DMS153 (cell line): Measurements from ENCODE around the gene ATRIP.

ENCODE experiments used
- DNase-seq: peaks from one replicate; lab custom pipeline; 2025; lab: John Stamatoyannopoulos, UW

Gene ATRIP

DNA sequence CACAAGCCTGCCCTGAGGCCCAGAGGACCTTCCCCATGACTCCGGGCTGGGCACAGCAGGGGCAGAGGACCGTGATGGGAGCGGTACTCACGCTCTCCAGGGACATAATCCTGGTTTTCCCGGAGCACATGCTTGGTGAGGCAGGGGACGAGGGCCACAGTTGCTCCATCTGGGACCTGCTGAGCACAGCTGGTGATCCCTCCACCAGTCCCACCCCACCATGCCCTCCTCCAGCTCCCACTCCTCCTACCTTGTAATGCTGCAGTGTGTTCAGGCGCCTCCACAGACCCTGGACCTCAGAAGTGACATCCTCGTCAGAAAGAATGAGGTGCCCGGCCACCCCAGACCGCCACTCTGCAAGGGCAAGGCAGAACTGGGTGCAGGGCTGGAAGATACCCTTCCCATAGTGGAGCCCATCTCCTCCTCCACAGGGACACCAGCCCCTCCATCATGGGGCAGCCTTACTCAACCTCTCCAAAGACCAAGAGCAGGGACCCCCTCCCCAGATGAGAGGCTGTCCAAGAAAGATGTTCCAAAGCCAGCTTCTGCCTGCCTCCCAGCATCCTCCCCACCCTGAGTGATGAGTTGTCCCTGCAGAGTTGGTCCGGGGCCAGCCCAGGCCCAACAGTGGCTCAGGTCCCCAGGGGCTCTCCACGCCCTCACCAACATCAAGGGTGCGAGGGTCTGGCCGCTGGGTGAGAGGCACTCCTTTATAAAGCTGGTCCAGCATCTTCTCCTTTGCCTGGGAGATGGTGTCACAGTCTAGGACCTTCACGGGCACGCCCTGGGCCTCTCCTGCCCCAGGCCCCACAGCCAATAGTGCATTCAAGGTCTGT lies 36.1 kb upstream of the ATRIP start:
- DNase-seq: no peak

DNA sequence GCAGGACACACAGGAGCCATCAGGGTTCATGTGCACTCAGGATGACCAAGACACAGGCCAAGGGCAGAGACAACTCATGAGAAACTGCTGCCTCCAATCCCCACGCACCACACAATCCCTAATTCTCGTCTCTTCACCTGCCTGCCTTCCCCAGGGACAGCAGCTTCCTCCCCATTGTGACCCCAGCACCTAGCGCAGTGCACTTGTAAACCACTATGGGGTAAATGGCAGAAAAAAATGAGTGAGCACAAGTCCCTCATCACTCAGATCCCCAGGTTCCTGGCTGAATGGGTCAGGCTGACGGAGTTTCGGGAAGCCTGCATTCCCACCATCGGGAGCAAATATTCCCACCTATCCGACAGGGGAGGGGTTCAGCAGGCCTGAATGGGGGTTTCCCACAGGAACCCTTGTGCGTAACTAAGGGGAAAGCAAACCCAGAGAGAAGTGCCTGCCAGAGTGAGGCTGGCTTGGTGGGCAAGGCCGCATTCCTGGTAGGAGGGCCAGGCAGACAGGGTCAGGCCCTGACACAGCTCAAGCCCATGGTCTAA lies 35.4 kb upstream of the ATRIP start:
- no peak for DNase-seq

DNA sequence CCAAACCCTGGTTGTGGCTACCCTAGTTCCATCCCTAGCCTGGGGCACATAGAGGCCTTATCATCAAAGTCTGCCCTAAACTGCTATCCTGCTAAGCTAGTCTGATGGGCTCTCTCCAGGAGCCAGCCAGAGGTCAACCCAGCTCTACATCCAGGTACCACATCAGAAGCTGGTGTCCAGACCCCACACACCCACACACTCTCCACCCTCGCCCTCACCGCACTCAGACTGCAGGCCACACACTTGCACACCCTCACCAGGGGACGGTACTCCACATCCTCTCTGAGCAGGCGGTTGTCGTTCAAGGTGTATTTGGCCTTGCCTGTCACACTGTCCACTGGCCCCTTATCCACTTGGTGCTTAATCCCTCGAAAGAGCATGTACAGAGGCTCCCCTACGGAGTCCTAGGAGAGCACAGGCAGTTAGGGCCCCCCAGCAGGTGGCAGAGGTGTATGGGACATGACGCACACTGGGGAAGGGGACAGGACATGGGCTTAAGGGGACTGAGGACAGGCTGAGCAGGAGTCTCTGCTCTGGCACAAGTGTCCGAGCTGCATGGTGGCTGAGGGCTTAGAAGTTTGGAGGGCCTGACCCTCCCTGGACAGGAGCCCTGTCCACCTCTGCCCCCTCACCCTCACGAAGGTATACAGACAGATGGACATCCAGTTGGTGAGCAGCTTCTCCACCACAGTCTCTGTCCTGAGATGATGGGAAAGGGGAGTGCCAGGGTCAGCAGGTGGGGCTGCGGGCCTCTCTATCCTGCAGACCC lies 34.7 kb upstream of the ATRIP start:
- DNase-seq: no peak

DNA sequence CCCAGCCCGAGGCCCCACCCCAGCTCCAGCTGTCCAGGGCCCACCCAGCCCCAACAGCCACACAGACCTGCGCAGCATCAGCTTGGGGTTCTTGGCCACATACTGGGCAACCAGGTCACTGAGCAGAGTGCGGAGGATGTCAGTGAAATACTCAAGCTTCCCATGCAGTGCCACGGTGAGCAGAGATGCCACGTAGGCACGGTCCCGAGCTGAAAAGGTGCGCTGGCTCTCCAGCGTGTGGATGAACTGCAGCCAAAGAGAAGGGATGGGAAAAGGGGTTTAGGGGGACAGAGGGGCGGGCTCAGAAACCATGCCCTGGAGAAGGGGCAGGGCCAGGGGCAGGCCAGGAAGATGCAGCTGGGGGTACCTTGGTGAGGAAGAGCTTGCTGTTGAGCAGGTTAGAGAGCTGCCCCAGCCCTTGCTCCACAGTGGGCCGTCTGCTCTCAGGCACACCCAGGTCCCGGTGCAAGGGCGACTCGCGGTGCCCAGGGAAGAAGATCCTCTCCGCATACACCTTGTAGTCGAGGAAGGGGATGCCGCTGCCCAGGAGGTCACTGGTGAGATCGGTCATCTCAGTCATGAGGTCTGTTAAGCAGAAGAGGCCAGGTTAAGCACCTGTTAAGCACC lies 34.0 kb upstream of the ATRIP start:
- DNase-seq: no peak

DNA sequence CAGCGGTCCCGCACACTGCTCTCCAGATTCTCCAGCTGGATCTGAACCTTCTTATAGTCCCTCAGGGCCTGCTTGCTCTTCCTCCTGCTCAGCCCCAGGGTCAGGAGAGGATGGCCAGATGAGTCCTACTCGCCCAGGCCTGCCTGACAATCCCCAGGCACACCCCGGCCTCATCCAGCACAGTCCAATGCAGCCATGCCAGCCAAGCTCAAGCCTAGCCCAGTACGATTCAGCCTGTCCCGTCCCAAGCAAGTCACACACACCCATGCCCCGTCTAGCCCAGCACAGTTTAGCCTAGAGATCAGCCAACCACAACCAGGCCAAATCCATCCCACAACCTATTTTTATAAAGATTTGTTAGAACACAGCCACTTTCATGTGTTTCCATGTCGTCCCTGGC lies 33.5 kb upstream of the ATRIP start:
- no peak for DNase-seq

DNA sequence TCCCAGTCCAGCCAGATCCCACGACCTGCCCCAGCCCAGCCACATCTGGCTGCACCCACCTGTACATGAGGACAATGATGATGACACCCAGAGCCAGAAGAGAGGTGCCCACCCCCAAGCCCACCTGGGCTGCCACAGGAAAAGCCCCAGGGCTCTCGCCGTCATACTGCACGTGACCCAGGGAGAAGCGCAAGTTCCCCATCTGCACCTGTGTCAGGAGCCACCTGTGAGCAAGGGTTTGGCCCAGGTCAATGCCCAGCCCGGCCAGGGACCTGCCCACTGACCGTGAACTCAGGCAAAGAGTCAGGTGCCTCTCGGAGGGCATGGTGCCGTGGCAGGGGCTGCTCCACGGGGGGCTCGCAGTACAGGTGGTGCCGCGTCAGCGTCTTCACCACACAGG lies 32.9 kb upstream of the ATRIP start:
- DNase-seq: no peak

DNA sequence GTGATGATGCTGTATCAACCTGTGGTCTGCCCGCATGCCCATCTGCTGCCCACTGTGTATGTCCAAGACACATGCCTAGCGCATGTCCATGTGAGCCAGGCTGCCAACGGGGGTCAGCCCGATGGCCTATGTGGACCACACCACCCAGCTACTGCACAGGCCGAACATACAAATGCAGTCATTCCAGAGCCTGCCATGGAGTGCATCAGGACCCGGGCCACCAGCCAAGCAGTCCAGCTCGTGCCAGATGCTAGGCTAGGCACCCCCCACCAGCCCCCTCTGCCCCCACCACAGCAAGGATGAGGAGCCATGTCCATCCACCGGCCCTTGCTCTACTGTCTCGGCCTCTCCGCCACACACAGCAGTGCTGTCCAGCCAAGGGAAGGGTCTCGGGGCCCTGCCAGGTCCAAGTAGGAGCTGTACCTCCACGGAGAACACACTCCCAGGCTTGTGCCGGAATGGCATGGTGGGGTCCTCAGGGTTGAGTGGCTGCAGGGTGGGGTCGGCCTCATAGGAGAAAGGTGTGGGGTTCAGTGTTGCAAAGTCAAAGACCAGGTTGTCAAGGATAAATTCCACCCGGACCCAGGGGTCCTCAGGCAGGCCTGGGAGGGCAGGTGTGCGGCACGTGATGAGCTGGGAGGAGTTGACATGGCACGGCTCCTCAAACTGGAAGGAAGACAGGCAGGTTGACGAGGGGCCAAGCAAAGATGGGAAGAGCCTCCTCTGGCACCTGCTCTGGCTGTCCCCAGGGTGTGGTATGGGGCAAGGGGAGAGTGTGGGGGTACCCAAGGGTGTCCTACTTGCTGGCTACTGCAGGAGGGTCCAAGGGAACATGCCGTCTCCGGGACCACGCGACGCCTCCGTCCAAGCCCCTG lies 31.9 kb upstream of the ATRIP start:
- DNase-seq: no peak

DNA sequence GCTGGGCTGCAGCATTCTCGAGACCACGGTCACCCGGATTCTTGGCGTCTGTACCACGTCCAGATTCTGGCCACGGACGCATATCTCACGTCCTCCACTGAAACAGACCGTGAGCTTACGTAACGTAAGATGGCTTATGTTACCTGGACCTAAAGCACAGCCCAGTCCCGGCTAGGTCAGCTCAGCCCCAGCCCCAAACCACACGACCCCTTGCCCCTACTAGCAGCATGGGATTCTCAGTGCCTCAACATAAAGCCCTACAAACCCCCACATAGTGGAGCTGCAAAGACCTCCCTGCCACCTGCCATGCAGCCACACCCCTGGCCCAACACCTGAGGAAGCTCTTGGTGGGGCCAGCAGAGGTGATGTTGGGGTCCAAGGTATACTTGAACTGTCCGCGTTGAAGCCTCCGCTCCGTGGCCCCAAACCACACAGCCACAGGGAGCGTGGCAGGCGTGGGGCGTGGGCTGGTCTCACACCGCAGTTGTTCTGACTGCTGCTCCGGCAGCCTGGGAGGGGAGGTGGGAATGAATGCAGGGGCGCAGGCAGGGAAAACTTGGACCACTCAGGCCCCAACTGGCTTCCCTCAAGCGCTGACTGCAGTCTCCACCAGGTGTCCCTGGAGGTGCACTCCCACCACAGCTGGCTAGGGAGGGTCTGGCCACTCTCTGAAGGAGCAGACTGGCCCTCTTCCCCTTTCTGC lies 31.1 kb upstream of the ATRIP start:
- no peak for DNase-seq

DNA sequence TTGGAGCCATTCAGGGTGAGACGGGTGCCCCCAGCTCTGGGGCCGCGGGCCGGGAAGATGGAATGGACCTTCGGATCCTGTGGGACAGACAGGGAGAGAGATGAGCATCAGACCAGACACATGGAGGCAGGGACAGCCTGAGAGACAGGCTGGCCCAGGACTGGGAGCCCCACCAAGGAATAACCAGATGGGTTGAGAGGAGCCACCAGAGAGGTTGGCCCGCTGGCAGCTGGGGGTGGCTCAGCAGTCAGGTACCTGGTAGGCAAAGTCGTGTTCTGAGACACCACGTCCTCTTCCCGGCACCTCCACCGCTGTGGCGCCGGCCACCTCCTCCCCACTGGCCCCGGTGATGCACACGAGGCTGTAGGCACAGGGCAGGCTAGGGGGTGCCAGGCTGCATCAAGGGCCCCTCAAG lies 30.4 kb upstream of the ATRIP start:
- DNase-seq: no peak

DNA sequence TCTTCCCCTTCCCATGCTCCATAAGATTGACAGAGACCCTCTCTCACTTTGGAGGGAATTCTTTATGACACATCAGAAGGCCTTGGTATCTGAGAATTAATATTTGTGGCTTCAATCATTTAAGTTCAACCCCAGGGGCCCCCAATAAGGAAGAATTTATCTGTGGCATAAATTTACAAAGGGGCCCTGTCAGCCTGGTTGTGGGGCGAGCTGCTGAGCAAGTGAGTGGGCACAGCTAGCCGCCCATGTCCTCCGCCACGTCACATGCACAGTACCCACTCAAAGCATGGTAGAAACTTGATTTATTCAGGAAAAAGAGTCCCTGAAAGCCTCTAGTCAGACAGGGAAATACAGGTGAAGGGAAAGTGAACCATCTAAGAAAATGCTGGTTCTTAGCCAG lies 30.0 kb upstream of the ATRIP start:
- no peak for DNase-seq

DNA sequence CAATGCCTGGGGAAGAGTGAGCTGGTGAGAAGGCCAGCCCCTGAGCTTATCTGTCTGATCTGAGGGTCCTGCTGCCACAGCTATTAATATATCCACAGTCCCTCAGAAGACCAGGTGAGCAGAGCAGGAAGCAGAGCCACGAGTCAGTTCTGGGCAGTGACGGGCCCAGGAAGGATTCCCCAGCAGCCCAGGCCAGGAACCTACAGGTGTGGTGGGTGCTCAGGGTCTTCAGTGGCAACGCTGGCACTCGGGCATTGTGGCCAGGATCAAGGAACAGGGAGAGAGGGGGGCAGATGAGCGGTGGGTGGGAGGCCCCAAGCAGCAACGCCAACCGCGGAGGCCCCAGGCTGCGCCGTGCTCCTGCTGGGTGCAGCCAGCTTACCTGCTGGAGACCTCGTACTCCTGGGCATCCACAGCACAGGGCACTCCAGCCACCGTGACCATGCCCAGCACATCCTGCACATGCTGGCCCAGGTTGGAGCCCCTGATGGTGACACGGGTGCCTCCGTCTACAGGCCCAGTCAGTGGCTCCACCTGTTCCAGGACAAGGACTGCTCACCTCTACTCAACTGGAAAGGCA lies 28.9 kb upstream of the ATRIP start:
- DNase-seq: no peak

DNA sequence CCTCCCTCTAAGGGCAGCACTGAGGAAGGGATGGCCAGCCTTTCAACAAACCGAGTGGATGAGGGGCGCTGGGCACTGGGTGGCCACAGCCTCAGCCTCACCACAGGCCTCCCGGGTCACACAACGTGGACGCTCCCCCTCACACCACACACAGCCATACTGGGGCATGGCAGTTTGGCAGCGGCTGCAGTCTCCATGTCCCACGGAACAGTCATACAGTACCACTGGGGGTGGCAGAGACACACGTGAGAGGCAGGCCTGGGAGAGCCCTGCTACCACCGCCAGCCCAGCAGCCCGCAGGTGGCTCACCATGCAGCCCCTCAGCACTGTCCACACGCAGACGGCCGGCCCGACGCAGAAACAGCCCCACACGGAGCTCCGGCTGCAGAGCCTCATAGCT lies 28.4 kb upstream of the ATRIP start:
- no peak for DNase-seq

DNA sequence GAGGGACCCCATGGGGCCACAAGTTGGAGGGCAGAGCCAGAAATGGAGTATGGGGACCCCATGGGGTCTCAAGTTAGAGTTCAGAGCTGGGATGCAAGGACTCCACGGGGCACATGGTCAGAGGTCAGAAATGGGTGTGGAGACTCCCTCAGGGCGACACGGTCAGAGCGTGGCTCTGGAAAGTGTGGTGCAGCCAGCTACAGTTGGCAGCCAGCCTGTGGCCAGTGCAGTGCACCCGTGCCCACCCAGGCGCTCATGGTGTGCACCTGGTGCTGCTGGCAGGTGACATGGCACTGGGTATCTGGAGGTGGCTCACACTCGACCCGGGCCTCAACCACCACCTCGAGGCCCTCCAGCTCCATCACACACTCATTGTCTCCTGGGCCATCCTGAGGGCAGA lies 27.9 kb upstream of the ATRIP start:
- DNase-seq: no peak

DNA sequence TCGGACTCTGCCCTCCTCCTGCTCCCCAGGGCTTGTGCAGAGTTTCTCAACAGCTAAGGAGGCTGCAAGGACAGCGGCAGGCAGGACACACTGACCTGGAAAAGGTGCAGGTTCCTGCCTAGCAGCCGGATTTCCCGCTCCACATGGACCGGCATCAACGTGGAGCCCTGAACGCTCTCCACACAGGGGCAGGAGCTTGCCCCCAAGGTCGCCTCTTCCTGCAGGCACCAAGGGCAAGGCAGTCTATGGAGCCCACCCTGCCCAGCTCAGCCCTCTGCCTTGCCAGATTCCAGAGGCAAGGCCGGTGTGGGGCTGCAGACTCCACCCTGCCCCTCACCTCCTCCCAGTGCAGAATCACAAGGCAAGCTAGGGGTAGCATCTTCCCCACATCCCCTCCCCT lies 27.4 kb upstream of the ATRIP start:
- DNase-seq: no peak

DNA sequence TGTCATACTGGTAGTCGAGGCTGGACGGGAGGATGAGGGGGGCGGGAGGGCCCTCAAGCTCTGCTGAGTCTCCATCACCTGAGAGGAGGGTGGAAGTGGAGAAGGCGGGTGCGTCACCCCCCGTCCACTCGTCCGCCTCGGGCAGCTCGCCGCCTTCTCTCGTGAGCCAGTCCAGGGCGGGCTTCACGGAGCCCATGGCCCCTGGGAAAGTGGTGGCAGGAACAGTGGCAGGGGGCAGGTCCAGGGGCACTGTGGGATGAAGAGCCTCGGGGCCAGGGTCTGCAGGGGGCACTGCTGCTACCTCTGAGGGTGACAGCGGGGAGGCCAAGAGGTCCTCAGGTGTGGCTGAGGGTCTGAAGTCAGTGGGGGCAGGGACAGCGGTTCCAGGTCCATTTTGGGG lies 26.9 kb upstream of the ATRIP start:
- no peak for DNase-seq

DNA sequence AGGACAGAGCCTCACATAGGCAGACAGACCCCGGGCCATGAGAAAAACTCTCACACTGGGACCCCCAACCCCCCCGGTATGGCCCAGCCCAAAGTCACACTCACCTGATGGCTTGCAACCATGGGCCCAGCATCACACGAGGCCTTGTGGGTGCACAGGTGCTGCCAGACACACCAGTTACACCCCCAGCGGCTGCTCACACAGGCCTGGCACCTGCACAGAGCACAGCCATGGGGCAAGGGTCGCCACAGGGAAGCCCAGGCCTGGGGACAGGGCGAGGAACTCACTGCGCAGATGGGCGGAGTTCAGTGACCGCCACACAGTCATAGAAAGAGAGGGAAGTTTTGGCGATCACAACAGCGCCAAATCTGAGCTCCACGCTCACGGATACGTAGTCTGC lies 26.0 kb upstream of the ATRIP start:
- DNase-seq: no peak

DNA sequence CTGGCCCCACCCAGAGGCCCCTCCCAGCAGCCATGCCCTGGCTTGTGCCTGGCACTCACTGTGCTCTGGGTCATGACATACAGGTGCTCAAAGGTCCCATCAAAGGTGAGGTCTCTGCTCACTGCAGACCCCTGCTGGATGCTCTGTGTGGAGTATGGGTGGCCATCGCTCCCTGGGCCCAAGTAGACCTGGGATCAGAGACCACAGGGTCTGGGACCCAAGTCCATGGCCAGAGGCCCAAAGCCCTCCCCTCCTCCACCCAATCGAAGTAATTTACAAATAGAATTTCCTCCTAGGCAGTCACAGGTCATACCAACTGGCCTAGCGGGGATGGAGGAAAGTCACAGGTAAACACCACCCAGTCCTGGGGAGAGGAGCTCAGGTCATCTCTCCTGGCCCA lies 24.3 kb upstream of the ATRIP start:
- no peak for DNase-seq

DNA sequence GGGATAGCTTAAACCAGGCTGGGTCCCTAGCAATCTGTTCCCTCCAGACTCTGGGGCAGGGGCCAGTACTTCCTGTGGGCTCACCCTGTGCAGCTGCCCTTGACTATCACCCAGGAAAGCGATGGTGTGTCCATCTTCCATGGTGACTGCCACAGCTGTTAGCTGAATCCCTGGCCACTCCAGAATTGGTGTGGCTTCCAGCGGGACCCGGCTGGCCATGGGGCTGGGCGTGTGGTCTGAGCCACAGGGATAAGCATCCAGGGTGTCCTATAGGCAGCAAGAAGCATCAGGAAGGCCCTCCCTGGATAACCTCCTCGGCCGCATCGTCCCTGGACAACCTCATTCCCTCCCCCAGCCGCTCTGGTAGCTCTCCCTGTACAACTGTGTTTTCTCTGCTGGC lies 23.9 kb upstream of the ATRIP start:
- no peak for DNase-seq

DNA sequence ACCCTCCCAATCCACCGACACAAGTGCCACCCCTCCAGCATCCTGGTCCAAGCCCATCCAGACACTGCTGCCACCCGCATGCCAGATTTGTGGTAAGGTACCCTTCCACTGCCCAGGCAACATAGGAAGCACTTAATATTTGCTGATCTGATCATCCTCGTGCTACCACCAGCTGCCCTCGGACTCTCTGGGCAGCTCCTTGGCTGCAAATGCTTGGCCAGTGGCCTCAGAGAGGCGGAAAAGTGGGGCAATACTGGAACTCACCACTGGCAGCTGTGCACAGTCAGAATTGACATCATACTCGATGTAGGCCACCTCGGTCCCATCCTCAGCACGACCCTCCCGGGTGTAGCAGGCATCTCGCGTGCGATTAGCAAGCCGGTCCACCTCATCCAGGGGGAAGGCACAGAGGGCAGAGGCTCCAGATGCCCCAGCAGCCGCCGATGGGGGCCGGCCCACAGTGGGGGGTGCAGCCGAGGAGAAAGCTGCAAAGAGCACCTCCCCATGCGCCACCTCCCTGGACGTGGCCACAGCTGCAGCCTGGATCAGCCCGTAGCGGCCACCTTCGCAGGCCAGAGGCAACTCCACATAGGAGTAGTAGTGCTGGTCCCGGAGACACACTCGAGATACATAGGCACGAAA lies 23.2 kb upstream of the ATRIP start:
- no peak for DNase-seq
